Measurements from ENCODE around the gene CRB3. TPM values are rescaled to one million over a fixed set of nuclear protein-coding genes. Genes with fewer than 3 reads are reported as not detected.
A peak's percentile ranks its signal among the peaks of the same experiment; 100 is the strongest.

Gene CRB3
- total RNA-seq, 4 donors from 2014 or later: 0.75 TPM; not detected in 3

GRCh38 chr19:6455924-6456323 is 8.1 kb upstream of the CRB3 start:
- H3K36me3 ChIP-seq: peaks cover 5 to 48% of the 10 kb centered on the region in 2 donors
- in situ Hi-C loops (cut with MboI; ENCODE audit: low sequenced_read_pairs in 4 of 4) (no loop called here), intact Hi-C loops (cut with DNase I; ENCODE audit: low total_unique reads) (loop anchor here (5.0 to 10.0 kb wide), 2 partner anchors 76 to 279 kb away; partner anchors contain the start of genes GPR108, TNFSF9 and TRIP10)
- no peaks in the 10 kb centered on the region for H3K9me3 ChIP-seq
- no peaks in the 10 kb centered on the region for H3K27me3 ChIP-seq
- no peak for DNase-seq
- H3K27ac ChIP-seq: no peak overlapping the region
- peaks cover 5 to 13% of the 10 kb centered on the region in 2 donors for H3K4me1 ChIP-seq
- no peak overlapping the region for H3K4me3 ChIP-seq
- TF ChIP-seq POLR2A (IDR thresholded peaks at IDR 0.05) (no peak), CTCF (IDR thresholded peaks at IDR 0.05 in 4 of 5, conservative IDR thresholded peaks at IDR 0.05 in 1 of 5) (no peak)
- no peak for ATAC-seq

DNA sequence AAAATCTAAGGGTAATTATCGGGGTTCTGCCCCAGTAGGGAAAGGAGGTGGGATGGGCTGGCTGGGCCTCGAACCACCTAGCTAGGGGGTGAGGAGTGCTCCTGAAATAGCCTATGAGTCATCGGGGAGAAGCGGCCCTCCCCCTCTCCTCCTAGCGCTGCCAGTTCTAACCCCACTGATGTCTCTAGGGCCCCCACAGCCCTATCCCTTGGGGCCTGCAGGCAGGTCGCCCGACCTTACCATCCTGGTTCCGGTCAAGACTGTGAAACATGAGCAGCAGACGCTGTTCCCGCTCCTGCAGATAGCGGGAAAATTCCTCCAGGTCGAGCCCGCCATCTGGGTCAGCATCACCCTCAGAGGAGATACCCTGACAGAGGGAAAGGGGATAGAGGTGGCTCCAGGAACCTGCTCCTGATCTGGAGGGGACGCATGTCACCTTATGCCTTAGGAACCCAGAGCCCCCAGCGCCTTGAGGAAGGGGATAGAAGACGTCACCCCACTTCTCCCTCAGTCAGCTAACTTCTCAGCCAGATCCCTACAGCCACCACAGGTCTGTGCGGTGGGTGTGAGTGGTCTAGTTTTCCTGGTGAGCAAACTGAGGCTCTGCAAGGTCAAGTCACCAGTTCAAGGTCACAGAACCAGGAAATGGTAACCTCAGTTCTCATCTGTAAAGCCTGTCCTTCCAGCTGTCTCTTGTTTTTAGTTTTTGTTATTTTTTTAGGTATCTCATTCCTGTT is 5.9 kb upstream of the CRB3 start:
- Histone ChIP-seq H3K27me3 (peaks cover 0 to 2% (median under 1%) of the 10 kb centered on the region in 3 donors), H3K4me3 (peak overlapping the region in 2 of 4 donors; percentile 64 to 66), H3K27ac (peak overlapping the region in 3 of 4 donors; percentile 23 to 80 (median 78)), H3K4me1 (peaks cover 5 to 14% of the 10 kb centered on the region in 2 donors), H3K36me3 (peaks cover 5 to 32% of the 10 kb centered on the region in 2 donors), H3K9me3 (no peaks in the 10 kb centered on the region)
- no peak for TF ChIP-seq POLR2A (IDR thresholded peaks at IDR 0.05)
- TF ChIP-seq CTCF (IDR thresholded peaks at IDR 0.05 in 4 of 5, conservative IDR thresholded peaks at IDR 0.05 in 1 of 5): no peak
- in situ Hi-C loops (cut with MboI; ENCODE audit: low sequenced_read_pairs in 4 of 4) (no loop called here), intact Hi-C loops (cut with DNase I; ENCODE audit: low total_unique reads) (loop anchor here (5.0 to 10.0 kb wide), 2 partner anchors 74 to 277 kb away; partner anchors contain the start of genes GPR108, TNFSF9 and TRIP10)
- ATAC-seq (no peak), DNase-seq (no peak)

DNA sequence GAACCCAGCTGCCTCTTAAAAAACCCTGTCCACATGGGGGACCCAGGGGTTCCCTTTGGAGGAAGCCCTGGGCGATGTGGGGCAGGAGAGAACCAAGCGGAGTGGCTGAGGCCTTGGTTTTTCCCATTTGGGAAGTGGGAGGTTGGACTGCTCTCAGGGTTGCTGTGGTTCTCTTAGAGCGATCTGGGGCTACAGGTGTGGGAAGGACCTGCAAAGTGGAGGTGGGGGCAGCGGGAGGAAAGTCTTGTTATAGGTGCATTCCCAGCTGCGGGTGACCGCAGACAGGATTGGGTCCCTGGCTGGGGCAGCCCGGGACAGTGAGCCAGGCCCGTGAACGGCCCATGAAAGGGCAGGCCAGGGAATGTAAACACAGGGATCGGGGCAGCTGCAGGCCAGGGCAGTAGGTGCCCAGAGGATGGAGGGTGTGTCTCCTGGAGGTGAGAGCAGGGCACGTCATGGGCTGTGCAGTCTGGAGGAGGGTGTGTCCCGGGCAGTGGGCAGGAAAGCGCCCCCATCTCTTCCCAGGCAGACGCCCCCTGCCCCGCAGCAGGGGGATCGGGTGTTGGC is 5.3 kb upstream of the CRB3 start:
- Histone ChIP-seq H3K4me1 (peaks cover 5 to 14% of the 10 kb centered on the region in 2 donors), H3K36me3 (peaks cover 5 to 26% of the 10 kb centered on the region in 2 donors), H3K4me3 (peak overlapping the region; percentile 64 to 82 (median 71)), H3K9me3 (no peaks in the 10 kb centered on the region), H3K27ac (peak overlapping the region; percentile 78 to 81 (median 80)), H3K27me3 (peaks cover 3 to 8% (median 7%) of the 10 kb centered on the region in 3 donors)
- ATAC-seq: no peak
- no peak for DNase-seq
- TF ChIP-seq CTCF (IDR thresholded peaks at IDR 0.05 in 4 of 5, conservative IDR thresholded peaks at IDR 0.05 in 1 of 5) (no peak), POLR2A (IDR thresholded peaks at IDR 0.05) (no peak)
- in situ Hi-C loops (cut with MboI; ENCODE audit: low sequenced_read_pairs in 4 of 4) (no loop called here), intact Hi-C loops (cut with DNase I; ENCODE audit: low total_unique reads) (loop anchor here (5.0 to 10.0 kb wide), 2 partner anchors 74 to 276 kb away; partner anchors contain the start of genes GPR108, TNFSF9 and TRIP10)

DNA sequence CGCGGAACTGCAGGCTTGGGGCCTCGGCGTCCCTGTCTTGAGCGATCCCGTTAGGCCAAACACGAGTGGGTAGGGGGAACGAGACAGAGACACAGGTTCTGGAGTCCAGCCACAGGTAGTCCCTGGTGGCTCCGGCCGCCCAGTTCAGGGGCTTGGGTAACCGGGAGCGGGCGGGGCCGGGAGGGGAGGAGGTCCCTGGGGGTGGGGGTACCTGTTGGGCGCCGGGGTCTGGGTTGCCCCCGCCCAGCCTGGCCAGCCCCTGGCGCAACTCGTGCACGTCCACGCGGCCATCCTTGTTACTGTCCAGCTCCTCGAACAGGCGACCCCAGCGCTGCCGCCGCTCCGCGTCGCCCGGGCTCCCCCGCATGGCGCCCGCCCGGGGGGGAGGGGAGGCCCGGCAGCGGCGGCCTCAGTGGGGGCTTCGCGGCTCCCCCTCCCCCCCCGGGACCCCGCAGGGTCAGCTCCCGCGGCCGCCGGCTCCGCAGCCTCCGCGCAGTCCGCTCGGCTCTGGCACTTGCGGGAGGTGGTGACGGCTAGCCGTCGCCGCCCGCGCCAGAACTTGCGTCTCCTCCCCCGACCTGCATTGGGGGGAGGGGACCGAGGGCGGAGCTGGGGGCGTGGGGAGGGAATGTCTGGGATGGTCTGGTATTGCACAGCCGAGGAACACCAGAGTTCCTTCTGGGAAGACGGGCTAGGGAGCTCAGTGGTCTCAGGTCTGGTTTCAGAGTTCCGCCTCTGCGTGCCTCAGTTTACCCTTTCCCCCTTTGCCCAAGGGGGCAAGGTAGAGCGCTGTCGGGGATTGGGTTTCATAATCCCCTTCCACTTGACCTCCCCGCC is 4.6 kb upstream of the CRB3 start, which contains the start of gene SLC25A23:
SLC25A23 (minus strand) TSS at position 531 of the 837 bp plus-strand sequence; CDS start at position 367, 164 bp downstream.
- intact Hi-C loops (cut with DNase I; ENCODE audit: low total_unique reads): loop anchor here (1.0 to 10.0 kb wide), 4 partner anchors 34 to 275 kb away; partner anchors contain the start of genes CLPP, GPR108, TNFSF9 and TRIP10
- in situ Hi-C loops (cut with MboI; ENCODE audit: low sequenced_read_pairs in 4 of 4): no loop called here
- Histone ChIP-seq H3K4me1 (peaks cover 5 to 14% of the 10 kb centered on the region in 2 donors), H3K9me3 (no peaks in the 10 kb centered on the region), H3K27ac (peak within 1 kb of the TSS; percentile 78 to 81 (median 80)), H3K27me3 (peaks cover 10 to 15% (median 14%) of the 10 kb centered on the region in 3 donors), H3K4me3 (peak within 1 kb of the TSS; percentile 64 to 82 (median 71)), H3K36me3 (peaks cover 0 to 19% of the 10 kb centered on the region in 2 donors)
- ATAC-seq: peak; percentile 56 to 73
- TF ChIP-seq POLR2A (IDR thresholded peaks at IDR 0.05): peak; percentile 21 to 28
- no peak for TF ChIP-seq CTCF (IDR thresholded peaks at IDR 0.05 in 4 of 5, conservative IDR thresholded peaks at IDR 0.05 in 1 of 5)
- DNase-seq: peak in 1 of 2 donors; percentile 37
